HCT116 (cell line): ENCODE data around the gene MAML3. TPM values are rescaled to one million over a fixed set of nuclear protein-coding genes. Genes with fewer than 3 reads are reported as not detected.

ENCODE experiments used
- ATAC-seq: fragments of 200-7000 bp; cut with Tn5 transposase; 2 replicates; pipeline ENCODE4 v1.9.1; 2020; ENCODE audit warnings: mild to moderate bottlenecking, moderate library complexity
- BruUV-seq: library from RNA; stranded (reverse); fragments of 400-500 nt; replicated peaks from 2 replicates; lab custom pipeline; 2021; lab: Mats Ljungman, UMichigan
- CTCF ChIA-PET: fragments of 300-600 bp; sonication (Branson Sonifier 250); formaldehyde crosslinking; loops from one replicate; lab custom pipeline; 2021; ENCODE audit warnings: antibody characterized with exemption; lab: Charles Lee
- POLR2A ChIA-PET: fragments of 300-600, 350-600 bp; sonication (Branson Sonifier 250); formaldehyde crosslinking; loops from one replicate; lab custom pipeline; 2021; ENCODE audit warnings: antibody characterized with exemption; lab: Charles Lee
- RAD21 ChIA-PET, 2 experiments: fragments of 300-600 bp; sonication (Branson Sonifier 250); formaldehyde crosslinking; loops; one replicate each; lab custom pipeline; 2023; ENCODE audit warnings: low total read pairs in 2 of 2; ENCODE audit not compliant: uncharacterized antibody in 2 of 2, unreplicated experiment in 2 of 2, low non-redundant PET in 1 of 2; lab: Charles Lee
- DNase-seq: peaks from one replicate; pipeline ENCODE4 v3.0.0-alpha.2; 2010; ENCODE audit warnings: low read depth, low spot score
- H2AFZ ChIP-seq: fragments of 200-600 bp; shearing (Covaris generic), sonication (generic); 2 replicates; pipeline ENCODE4 v1.6.1; 2017; ENCODE audit warnings: low read depth, mixed run types, mixed read lengths, antibody characterized with exemption, low read length; ENCODE audit not compliant: poor library complexity, severe bottlenecking
- H3K27ac ChIP-seq: 2 replicates; pipeline ENCODE4 v1.5.1; 2012; ENCODE audit warnings: low read depth, low read length
- H3K27me3 ChIP-seq: fragments of 200-600 bp; sonication (generic); 2 replicates; pipeline ENCODE4 v1.6.1; 2016; ENCODE audit warnings: mixed run types, low read length, mixed read lengths; ENCODE audit not compliant: insufficient read depth
- H3K36me3 ChIP-seq, 2 experiments: fragments of 200-500 bp in 1 of 2; fragments of 200-600 bp in 1 of 2; sonication (Bioruptor generic) in 1 of 2; sonication (generic) in 1 of 2; 2 replicates each; pipeline versions ENCODE4 v1.5.1 to v1.6.1; 2014 to 2016; ENCODE audit warnings: low read length in 2 of 2, inconsistent platforms in 1 of 2, mixed read lengths in 1 of 2, mixed run types in 1 of 2; ENCODE audit not compliant: insufficient read depth in 2 of 2, control insufficient read depth in 1 of 2
- H3K4me1 ChIP-seq, 2 experiments: fragments of 200-600 bp in 1 of 2; sonication (generic) in 1 of 2; 2 replicates each; pipeline versions ENCODE4 v1.5.1 to v1.6.1; 2012 to 2017; ENCODE audit warnings: low read length in 2 of 2, inconsistent platforms in 1 of 2, mild to moderate bottlenecking in 1 of 2, mixed read lengths in 1 of 2, mixed run types in 1 of 2, moderate library complexity in 1 of 2; ENCODE audit not compliant: insufficient read depth in 2 of 2, control insufficient read depth in 1 of 2
- H3K4me2 ChIP-seq: fragments of 200-600 bp; sonication (generic); 2 replicates; pipeline ENCODE4 v1.6.1; 2017; ENCODE audit warnings: mixed run types, low read length, mixed read lengths
- H3K4me3 ChIP-seq, 2 experiments: fragments of 200-600 bp in 1 of 2; sonication (generic) in 1 of 2; replicated peaks in 1 of 2; 2 replicates each; pipeline ENCODE4 v1.5.1; 2011 to 2016; ENCODE audit warnings: low read length in 2 of 2, control low read depth in 1 of 2, low read depth in 1 of 2, mild to moderate bottlenecking in 1 of 2, mixed read lengths in 1 of 2, mixed run types in 1 of 2
- H3K79me2 ChIP-seq: fragments of 200-600 bp; sonication (generic); 2 replicates; pipeline ENCODE4 v1.6.1; 2017; ENCODE audit warnings: mild to moderate bottlenecking, mixed run types, low read length, moderate library complexity, mixed read lengths; ENCODE audit not compliant: insufficient read depth
- H3K9ac ChIP-seq: fragments of 200-600 bp; sonication (generic); 2 replicates; pipeline ENCODE4 v1.6.1; 2016; ENCODE audit warnings: low read length, mixed read lengths
- H3K9me2 ChIP-seq: fragments of 200-600 bp; sonication (generic), shearing (Covaris generic); 2 replicates; pipeline ENCODE4 v1.6.1; 2017; ENCODE audit warnings: mixed run types, mild to moderate bottlenecking, moderate library complexity; ENCODE audit not compliant: insufficient read depth
- H3K9me3 ChIP-seq, 2 experiments: fragments of 200-500 bp in 1 of 2; fragments of 200-600 bp in 1 of 2; sonication (Bioruptor generic) in 1 of 2; sonication (generic) in 1 of 2; 2 replicates each; pipeline ENCODE4 v1.6.1; 2014 to 2017; ENCODE audit warnings: low read length in 2 of 2, mixed read lengths in 2 of 2, inconsistent platforms in 1 of 2, low read depth in 1 of 2, mild to moderate bottlenecking in 1 of 2, mixed run types in 1 of 2, moderate library complexity in 1 of 2; ENCODE audit not compliant: control insufficient read depth in 1 of 2, insufficient read depth in 1 of 2
- H4K20me1 ChIP-seq: fragments of 200-600 bp; sonication (generic), shearing (Covaris generic); 2 replicates; pipeline ENCODE4 v1.6.1; 2017; ENCODE audit warnings: mixed run types, mild to moderate bottlenecking, moderate library complexity; ENCODE audit not compliant: insufficient read depth
- ATF3 ChIP-seq: IDR thresholded peaks from 2 replicates; pipeline ENCODE4 v1.6.1; 2012
- CBX3 ChIP-seq: IDR thresholded peaks from 2 replicates; pipeline ENCODE4 v1.6.1; 2012; ENCODE audit warnings: low read depth
- CEBPB ChIP-seq: IDR thresholded peaks from 2 replicates; pipeline ENCODE4 v1.6.1; 2012; ENCODE audit warnings: low read depth
- CTCF ChIP-seq, 3 experiments: fragments of 200-600 bp in 1 of 3; sonication (generic) in 1 of 3; IDR thresholded peaks in 2 of 3; conservative IDR thresholded peaks in 1 of 3; 2 replicates each; pipeline ENCODE4 v1.5.1; 2012 to 2017; ENCODE audit warnings: low read depth in 2 of 3, low read length in 2 of 3, antibody characterized with exemption in 1 of 3, borderline replicate concordance in 1 of 3, control low read depth in 1 of 3, mild to moderate bottlenecking in 1 of 3, mixed read lengths in 1 of 3, mixed run types in 1 of 3, moderate library complexity in 1 of 3; ENCODE audit not compliant: insufficient read depth in 1 of 3
- ELF1 ChIP-seq: IDR thresholded peaks from 2 replicates; pipeline ENCODE4 v1.6.1; 2012; ENCODE audit warnings: low read depth, borderline replicate concordance
- EZH2phosphoT487 ChIP-seq: fragments of 200-600 bp; IDR thresholded peaks from 2 replicates; pipeline ENCODE4 v1.6.1; 2018; ENCODE audit warnings: antibody characterized with exemption, borderline replicate concordance
- JUND ChIP-seq: IDR thresholded peaks from 2 replicates; pipeline ENCODE4 v1.6.1; 2012
- POLR2A ChIP-seq: IDR thresholded peaks from 2 replicates; pipeline ENCODE4 v1.7.0; 2011; ENCODE audit warnings: borderline replicate concordance; ENCODE audit not compliant: insufficient read depth, insufficient read length; ENCODE audit errors: extremely low read depth
- POLR2AphosphoS5 ChIP-seq: IDR thresholded peaks from 2 replicates; pipeline ENCODE4 v1.6.1; 2011; ENCODE audit warnings: mild to moderate bottlenecking, low read depth, low read length, moderate library complexity
- REST ChIP-seq: IDR thresholded peaks from 2 replicates; pipeline ENCODE4 v1.6.1; 2012; ENCODE audit warnings: low read depth
- SIN3A ChIP-seq: IDR thresholded peaks from 2 replicates; pipeline ENCODE4 v1.6.1; 2012; ENCODE audit warnings: low read depth
- SRF ChIP-seq: IDR thresholded peaks from 2 replicates; pipeline ENCODE4 v1.6.1; 2012; ENCODE audit warnings: low read depth
- TCF7L2 ChIP-seq: IDR thresholded peaks from 2 replicates; pipeline ENCODE4 v1.7.0; 2011; ENCODE audit warnings: borderline replicate concordance, inconsistent platforms; ENCODE audit not compliant: insufficient read depth, insufficient read length; ENCODE audit errors: extremely low read depth
- YY1 ChIP-seq: IDR thresholded peaks from 2 replicates; pipeline ENCODE4 v1.6.1; 2011; ENCODE audit warnings: low read length, low read depth, moderate library complexity, mild to moderate bottlenecking; ENCODE audit not compliant: insufficient replicate concordance; ENCODE audit errors: extremely low read depth
- ZBTB33 ChIP-seq: IDR thresholded peaks from 2 replicates; pipeline ENCODE4 v1.6.1; 2011; ENCODE audit warnings: mild to moderate bottlenecking, low read length, moderate library complexity; ENCODE audit not compliant: insufficient replicate concordance; ENCODE audit errors: extremely low read depth
- intact Hi-C: fragments of 100-400 bp; cut with micrococcal nuclease; formaldehyde crosslinking; loops from 2 replicates; pipeline ENCODE4 v1.10.0; 2022
- total RNA-seq: library from RNA; stranded (reverse); gene quantifications from one replicate; pipeline ENCODE4 v1.2.1, GENCODE V29; 2021; ENCODE audit not compliant: unreplicated experiment

MAML3 gene
- total RNA-seq, 1 experiment from 2014 or later = 3.1 TPM

DNA sequence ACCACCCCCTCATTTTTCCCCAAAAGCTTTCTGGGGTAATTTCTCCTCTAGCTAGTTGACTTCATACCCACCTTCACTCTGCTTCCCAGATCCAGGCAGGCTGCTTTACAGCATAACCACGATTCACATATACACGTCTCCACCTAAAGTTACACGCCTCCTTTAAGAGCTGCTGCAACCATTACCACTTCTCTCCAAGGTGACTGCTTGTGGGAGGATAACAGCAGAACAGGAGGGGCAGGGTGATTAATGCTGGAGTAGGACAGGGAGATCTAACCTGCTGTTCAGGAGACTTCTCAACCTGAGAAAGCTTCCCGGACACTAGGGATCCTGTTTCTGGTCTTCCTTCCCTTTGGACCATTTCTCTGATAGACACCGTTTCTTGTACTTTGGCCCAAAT, 411.0 kb downstream of the MAML3 start:
- no peaks in the 10 kb centered on the region for H3K27me3 ChIP-seq
- H3K4me1 ChIP-seq = 0 out of 4 replicates have a peak, but pooled peaks cover 0 to 3% of the 10 kb centered on the region in 2 experiments
- no peaks in the 10 kb centered on the region for H4K20me1 ChIP-seq
- ATAC-seq = no peak
- no peaks in the 10 kb centered on the region for H3K9me3 ChIP-seq
- intact Hi-C loops = no loop called here
- ChIA-PET CTCF (no interaction called here), POLR2A (no interaction called here), RAD21 (no interaction called here)
- no peak overlapping the region for H3K9ac ChIP-seq
- no peaks in the 10 kb centered on the region for H3K9me2 ChIP-seq
- no peak overlapping the region for H2AFZ ChIP-seq
- H3K27ac ChIP-seq = no peak overlapping the region
- BruUV-seq = no TSS peak
- H3K79me2 ChIP-seq = no peaks in the 10 kb centered on the region
- H3K36me3 ChIP-seq = no peaks in the 10 kb centered on the region
- no peak for TF ChIP-seq ZBTB33
- no peak for TF ChIP-seq ATF3
- TF ChIP-seq YY1 = no peak
- no peak for TF ChIP-seq POLR2A
- no peak for TF ChIP-seq CEBPB
- no peak for TF ChIP-seq EZH2phosphoT487
- TF ChIP-seq SRF = no peak
- no peak for TF ChIP-seq SIN3A
- no peak for TF ChIP-seq JUND
- TF ChIP-seq REST = no peak
- no peak for TF ChIP-seq TCF7L2
- TF ChIP-seq CBX3 = no peak
- no peak for TF ChIP-seq CTCF (IDR thresholded peaks at IDR 0.05 in 2 of 3, conservative IDR thresholded peaks at IDR 0.05 in 1 of 3; ENCODE audit: borderline replicate concordance in 1 of 3, insufficient read depth in 1 of 3, low read depth in 2 of 3, low read length in 2 of 3)
- no peak for TF ChIP-seq ELF1
- TF ChIP-seq POLR2AphosphoS5 = no peak
- TF ChIP-seq, all 23 proteins: peak for 0
- Histone ChIP-seq H3K4me2 (no peak overlapping the region), H3K4me3 (no peak overlapping the region)
- no peak for DNase-seq
